Naive thymus-derived CD4-positive, alpha-beta T cell (primary cell): Measurements from ENCODE around the gene MCOLN1. TPM values are rescaled to one million over a fixed set of nuclear protein-coding genes. Genes with fewer than 3 reads are reported as not detected.

Experiments
- ATAC-seq: fragments of 150-1000 bp; cut with Tn5 transposase; 2 replicates; pipeline ENCODE4 v1.10.0; 2021; ENCODE audit warnings: mild to moderate bottlenecking, moderate library complexity
- CTCF ChIA-PET: fragments of 350-600 bp; sonication (Branson Sonifier 250); formaldehyde crosslinking; loops from one replicate; lab custom pipeline; 2021; ENCODE audit warnings: antibody characterized with exemption; lab: Charles Lee
- POLR2A ChIA-PET: fragments of 350-600 bp; sonication (Branson Sonifier 250); formaldehyde crosslinking; loops from one replicate; lab custom pipeline; 2021; ENCODE audit warnings: antibody characterized with exemption, inconsistent platforms; lab: Charles Lee
- DNase-seq, 9 donors: peaks; one replicate each; pipeline versions ENCODE4 v3.0.0 to v3.0.0-alpha.2; 2020 to 2022; ENCODE audit warnings: mixed read lengths in 1 of 9
- H3K27ac ChIP-seq: one replicate; pipeline ENCODE4 v1.7.0; 2013; ENCODE audit warnings: mild to moderate bottlenecking, low read depth, low read length, moderate library complexity
- H3K27me3 ChIP-seq, 2 donors: one replicate each; pipeline ENCODE4 v1.7.0; 2013; ENCODE audit warnings: low read length in 2 of 2, mild to moderate bottlenecking in 2 of 2, moderate library complexity in 2 of 2; ENCODE audit not compliant: control insufficient read depth in 2 of 2, insufficient read depth in 2 of 2
- H3K36me3 ChIP-seq, 3 experiments: 1 replicate in 2 of 3; 2 replicates in 1 of 3; pipeline ENCODE4 v1.7.0; 2013; ENCODE audit warnings: low read length in 3 of 3, mild to moderate bottlenecking in 3 of 3, moderate library complexity in 1 of 3; ENCODE audit not compliant: insufficient read depth in 3 of 3, control insufficient read depth in 2 of 3
- H3K4me1 ChIP-seq, 2 donors: one replicate each; pipeline ENCODE4 v1.7.0; 2013; ENCODE audit warnings: low read length in 2 of 2, mild to moderate bottlenecking in 2 of 2, moderate library complexity in 1 of 2; ENCODE audit not compliant: control insufficient read depth in 2 of 2, insufficient read depth in 2 of 2
- H3K4me3 ChIP-seq: 2 replicates; pipeline ENCODE4 v1.7.0; 2013; ENCODE audit warnings: mild to moderate bottlenecking, low read length
- H3K9me3 ChIP-seq, 3 experiments: 1 replicate in 2 of 3; 2 replicates in 1 of 3; pipeline ENCODE4 v1.7.0; 2013; ENCODE audit warnings: low read length in 3 of 3; ENCODE audit not compliant: control insufficient read depth in 2 of 3
- H3K27ac Mint-ChIP-seq, 9 donors: one replicate each; pipeline ENCODE4 v1.8.0; 2020 to 2022; ENCODE audit warnings: mixed read lengths in 9 of 9, mild to moderate bottlenecking in 8 of 9, moderate library complexity in 5 of 9, inconsistent platforms in 2 of 9
- H3K27me3 Mint-ChIP-seq, 5 donors: one replicate each; pipeline ENCODE4 v1.8.0; 2021 to 2022; ENCODE audit warnings: mixed read lengths in 5 of 5, mild to moderate bottlenecking in 1 of 5
- H3K36me3 Mint-ChIP-seq, 5 donors: one replicate each; pipeline ENCODE4 v1.8.0; 2020 to 2022; ENCODE audit warnings: mixed read lengths in 5 of 5, mild to moderate bottlenecking in 3 of 5, inconsistent platforms in 1 of 5
- H3K4me1 Mint-ChIP-seq, 7 donors: one replicate each; pipeline ENCODE4 v1.8.0; 2020 to 2022; ENCODE audit warnings: mixed read lengths in 7 of 7, mild to moderate bottlenecking in 3 of 7, inconsistent platforms in 1 of 7
- H3K4me3 Mint-ChIP-seq, 10 donors: one replicate each; pipeline ENCODE4 v1.8.0; 2020 to 2022; ENCODE audit warnings: mild to moderate bottlenecking in 10 of 10, mixed read lengths in 10 of 10, moderate library complexity in 6 of 10, inconsistent platforms in 2 of 10
- H3K9me3 Mint-ChIP-seq, 11 donors: one replicate each; pipeline ENCODE4 v1.8.0; 2020 to 2022; ENCODE audit warnings: mixed read lengths in 11 of 11, mild to moderate bottlenecking in 4 of 11, inconsistent platforms in 1 of 11, moderate library complexity in 1 of 11
- intact Hi-C, 2 donors: fragments of 100-400 bp; cut with micrococcal nuclease; formaldehyde crosslinking; loops; one replicate each; pipeline ENCODE4 v1.15.1; 2023
- polyA plus RNA-seq, 2 donors: library from polyadenylated mRNA; unstranded; fragments of 300-500 nt; fragmentation: Illumina TruSeq; gene quantifications; one replicate each; pipeline ENCODE4 v1.2.3, GENCODE V29; 2021
- total RNA-seq, 6 experiments: library from RNA in 5 of 6; stranded (reverse) in 5 of 6; gene quantifications; 1 replicate in 5 of 6; 2 replicates in 1 of 6; pipeline ENCODE4 v1.2.3 and lab custom pipeline; 2021 to 2026

MCOLN1 gene
- total and polyA plus RNA-seq, 7 experiments from 2014 or later, result 8.8 to 49.2 (median 14.8) TPM

- DNase-seq (no peak), ATAC-seq (no peak)
- H3K27me3 Mint-ChIP-seq, result no peaks in the 10 kb centered on the region
- H3K4me1 Mint-ChIP-seq, result peaks cover 0 to 26% (median 9%) of the 10 kb centered on the region in 7 donors
- ChIA-PET POLR2A (interaction anchor here (0.9 kb wide), 1 partner anchor 22 kb away, joined by 3 read pairs; the partner anchor contains the start of gene MCOLN1), CTCF (no interaction called here)
- no peaks in the 10 kb centered on the region for H3K9me3 Mint-ChIP-seq
- Histone ChIP-seq H3K4me1 (no peaks in the 10 kb centered on the region), H3K9me3 (no peaks in the 10 kb centered on the region), H3K27me3 (no peaks in the 10 kb centered on the region), H3K27ac (no peak overlapping the region), H3K36me3 (peaks cover 0 to 41% (median 0%) of the 10 kb centered on the region in 3 experiments), H3K4me3 (no peak overlapping the region)
- peak overlapping the region in 1 of 9 donors; percentile 13 for H3K27ac Mint-ChIP-seq
- H3K4me3 Mint-ChIP-seq, result no peak overlapping the region
- intact Hi-C loops, result no loop called here
- H3K36me3 Mint-ChIP-seq, result peaks cover 0 to 24% (median 9%) of the 10 kb centered on the region in 5 donors
These were observed 22.9 kb downstream of the MCOLN1 start for GRCh38 chr19:7545300-7545699.

GRCh38 chr19:7545904-7546303 lies 23.5 kb downstream of the MCOLN1 start:
- Histone ChIP-seq H3K27ac (no peak overlapping the region), H3K36me3 (peaks cover 0 to 41% (median 0%) of the 10 kb centered on the region in 3 experiments), H3K9me3 (no peaks in the 10 kb centered on the region), H3K4me3 (no peak overlapping the region), H3K27me3 (no peaks in the 10 kb centered on the region), H3K4me1 (no peaks in the 10 kb centered on the region)
- Mint-ChIP-seq H3K4me3 (peak overlapping the region in 1 of 10 donors; percentile 21), H3K4me1 (peaks cover 0 to 24% (median 9%) of the 10 kb centered on the region in 7 donors), H3K36me3 (peaks cover 0 to 23% (median 9%) of the 10 kb centered on the region in 5 donors), H3K27me3 (no peaks in the 10 kb centered on the region), H3K27ac (peak overlapping the region in 7 of 9 donors; percentile 0 to 80 (median 34)), H3K9me3 (no peaks in the 10 kb centered on the region)
- ChIA-PET CTCF (no interaction called here), POLR2A (no interaction called here)
- peak; percentile 47 for ATAC-seq
- intact Hi-C loops, result no loop called here
- no peak for DNase-seq

- ChIA-PET CTCF (no interaction called here), POLR2A (no interaction called here)
- no peaks in the 10 kb centered on the region for H3K27me3 Mint-ChIP-seq
- Histone ChIP-seq H3K9me3 (no peaks in the 10 kb centered on the region), H3K4me1 (no peaks in the 10 kb centered on the region), H3K27me3 (no peaks in the 10 kb centered on the region), H3K36me3 (peaks cover 0 to 28% (median 0%) of the 10 kb centered on the region in 3 experiments), H3K4me3 (no peak overlapping the region), H3K27ac (no peak overlapping the region)
- H3K9me3 Mint-ChIP-seq, result no peaks in the 10 kb centered on the region
- intact Hi-C loops, result no loop called here
- ATAC-seq, result no peak
- no peak for DNase-seq
- H3K4me1 Mint-ChIP-seq, result peaks cover 0 to 24% (median 13%) of the 10 kb centered on the region in 7 donors
- no peak overlapping the region for H3K4me3 Mint-ChIP-seq
- peaks cover 0 to 21% (median 9%) of the 10 kb centered on the region in 5 donors for H3K36me3 Mint-ChIP-seq
- H3K27ac Mint-ChIP-seq, result peak overlapping the region in 1 of 9 donors; percentile 54
These were observed 24.7 kb downstream of the MCOLN1 start for GRCh38 chr19:7547159-7547558.

GRCh38 chr19:7549429-7550148 lies 27.2 kb downstream of the MCOLN1 start:
- intact Hi-C loops, result no loop called here
- peaks cover 0 to 19% (median 8%) of the 10 kb centered on the region in 5 donors for H3K36me3 Mint-ChIP-seq
- CTCF ChIA-PET, result interaction anchor here (1.4 kb wide), 1 partner anchor 19 kb away, joined by 6 read pairs; no protein-coding TSS in a partner anchor

GRCh38 chr19:7550169-7550770 lies 27.8 kb downstream of the MCOLN1 start:
- Mint-ChIP-seq H3K4me3 (peak overlapping the region in 1 of 10 donors; percentile 25), H3K27ac (no peak overlapping the region), H3K9me3 (no peaks in the 10 kb centered on the region), H3K4me1 (peaks cover 6 to 13% (median 10%) of the 10 kb centered on the region in 7 donors), H3K27me3 (no peaks in the 10 kb centered on the region), H3K36me3 (peaks cover 0 to 19% (median 8%) of the 10 kb centered on the region in 5 donors)
- ChIA-PET CTCF (interaction anchor here (1.4 kb wide), 1 partner anchor 18 kb away, joined by 6 read pairs; no protein-coding TSS in a partner anchor), POLR2A (no interaction called here)
- H3K36me3 ChIP-seq, result peaks cover 0 to 32% (median 0%) of the 10 kb centered on the region in 3 experiments
- H3K9me3 ChIP-seq, result no peaks in the 10 kb centered on the region
- H3K27me3 ChIP-seq, result no peaks in the 10 kb centered on the region
- no peak overlapping the region for H3K4me3 ChIP-seq
- ATAC-seq (no peak), DNase-seq (no peak)
- H3K4me1 ChIP-seq, result no peaks in the 10 kb centered on the region
- no peak overlapping the region for H3K27ac ChIP-seq
- intact Hi-C loops, result no loop called here

More at GRCh38 chr19:7549429-7550148, 27.2 kb downstream of the MCOLN1 start:
- no peaks in the 10 kb centered on the region for H3K27me3 ChIP-seq
- no peak overlapping the region for H3K27ac Mint-ChIP-seq
- H3K4me3 Mint-ChIP-seq, result no peak overlapping the region
- no peak for DNase-seq
- peaks cover 6 to 17% (median 10%) of the 10 kb centered on the region in 7 donors for H3K4me1 Mint-ChIP-seq
- POLR2A ChIA-PET, result no interaction called here
- H3K4me3 ChIP-seq, result no peak overlapping the region
- H3K36me3 ChIP-seq, result peaks cover 0 to 26% (median 0%) of the 10 kb centered on the region in 3 experiments
- no peaks in the 10 kb centered on the region for H3K9me3 Mint-ChIP-seq
- ATAC-seq, result no peak
- H3K4me1 ChIP-seq, result no peaks in the 10 kb centered on the region
- no peaks in the 10 kb centered on the region for H3K9me3 ChIP-seq
- no peak overlapping the region for H3K27ac ChIP-seq
- no peaks in the 10 kb centered on the region for H3K27me3 Mint-ChIP-seq

GRCh38 chr19:7550987-7551761 lies 28.8 kb downstream of the MCOLN1 start:
- Histone ChIP-seq H3K4me3 (no peak overlapping the region), H3K9me3 (no peaks in the 10 kb centered on the region), H3K27ac (no peak overlapping the region), H3K36me3 (peaks cover 0 to 41% (median 4%) of the 10 kb centered on the region in 3 experiments), H3K4me1 (no peaks in the 10 kb centered on the region), H3K27me3 (no peaks in the 10 kb centered on the region)
- ATAC-seq (peak; percentile 76), DNase-seq (peak in 6 of 9 donors; percentile 21 to 56 (median 42))
- Mint-ChIP-seq H3K27ac (peak overlapping the region in 1 of 9 donors; percentile 32), H3K4me3 (peak overlapping the region in 4 of 10 donors; percentile 35 to 74 (median 44)), H3K4me1 (peaks cover 4 to 8% (median 4%) of the 10 kb centered on the region in 7 donors), H3K36me3 (peaks cover 0 to 17% (median 8%) of the 10 kb centered on the region in 5 donors), H3K27me3 (no peaks in the 10 kb centered on the region), H3K9me3 (no peaks in the 10 kb centered on the region)
- POLR2A ChIA-PET, result no interaction called here
- intact Hi-C loops, result no loop called here
- CTCF ChIA-PET, result interaction anchor here (1.4 kb wide), 1 partner anchor 17 kb away, joined by 6 read pairs; no protein-coding TSS in a partner anchor
